Pons (tissue), 1 donor: ENCODE data around the gene MIA.
A peak's percentile ranks its signal among the peaks of the same experiment; 100 is the strongest.
"Not testable (repeated sequence)": the region's sequence is repeated elsewhere in the genome, so short reads cannot be mapped to it uniquely, and the experiment has no call there.

Experiments used
- DNase-seq: peaks from one replicate; pipeline ENCODE4 v3.0.0-alpha.2; 2016; ENCODE audit warnings: low spot score

Gene MIA

DNA sequence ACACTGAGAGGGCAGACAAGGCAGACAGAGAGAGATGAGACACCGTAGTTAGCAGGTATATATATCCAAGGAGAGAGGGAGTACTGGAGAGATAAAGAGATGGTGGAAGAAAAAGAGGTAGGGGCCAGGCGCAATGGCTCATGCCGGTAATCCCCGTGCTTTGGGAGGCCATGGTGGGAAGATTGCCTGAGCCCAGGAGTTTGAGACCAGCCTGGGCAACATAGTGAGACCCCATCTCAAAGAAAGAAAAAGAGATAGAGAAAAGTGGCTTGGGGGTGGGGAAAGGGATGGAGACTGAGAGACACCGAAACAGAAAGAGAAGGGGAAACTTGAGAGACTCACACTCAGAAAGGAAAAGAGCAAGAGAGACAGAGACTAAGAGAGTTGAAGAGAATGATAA is 5.3 kb downstream of the MIA start:
- DNase-seq: no peak

GRCh38 chr19:40781140-40781539 is 5.8 kb downstream of the MIA start:
- DNase-seq: no peak

- DNase-seq: no peak
Observed at GRCh38 chr19:40783711-40784110, 8.4 kb downstream of the MIA start.

- DNase-seq: not testable (repeated sequence)
Observed at GRCh38 chr19:40784146-40784545, 8.8 kb downstream of the MIA start.

DNA sequence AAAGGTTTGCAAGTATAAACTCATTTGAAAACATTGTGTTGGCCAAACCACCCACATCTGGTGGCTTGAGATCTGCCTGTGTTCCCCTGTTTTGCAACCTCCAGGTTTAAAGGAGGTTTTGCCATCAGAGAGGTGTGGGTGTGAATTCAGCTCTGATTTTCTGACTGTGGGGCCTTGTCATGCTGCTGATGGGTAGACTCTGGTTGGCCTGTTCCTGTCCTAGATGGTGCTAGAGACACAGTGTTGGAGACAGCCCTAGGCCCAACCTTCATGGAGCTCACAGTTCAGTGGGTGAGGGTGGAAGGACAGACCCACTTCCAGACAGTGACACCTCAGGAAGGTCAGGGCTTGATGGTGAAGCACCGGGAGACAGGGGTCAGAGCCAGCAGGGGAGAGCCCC is 10.2 kb downstream of the MIA start:
- no peak for DNase-seq

DNA sequence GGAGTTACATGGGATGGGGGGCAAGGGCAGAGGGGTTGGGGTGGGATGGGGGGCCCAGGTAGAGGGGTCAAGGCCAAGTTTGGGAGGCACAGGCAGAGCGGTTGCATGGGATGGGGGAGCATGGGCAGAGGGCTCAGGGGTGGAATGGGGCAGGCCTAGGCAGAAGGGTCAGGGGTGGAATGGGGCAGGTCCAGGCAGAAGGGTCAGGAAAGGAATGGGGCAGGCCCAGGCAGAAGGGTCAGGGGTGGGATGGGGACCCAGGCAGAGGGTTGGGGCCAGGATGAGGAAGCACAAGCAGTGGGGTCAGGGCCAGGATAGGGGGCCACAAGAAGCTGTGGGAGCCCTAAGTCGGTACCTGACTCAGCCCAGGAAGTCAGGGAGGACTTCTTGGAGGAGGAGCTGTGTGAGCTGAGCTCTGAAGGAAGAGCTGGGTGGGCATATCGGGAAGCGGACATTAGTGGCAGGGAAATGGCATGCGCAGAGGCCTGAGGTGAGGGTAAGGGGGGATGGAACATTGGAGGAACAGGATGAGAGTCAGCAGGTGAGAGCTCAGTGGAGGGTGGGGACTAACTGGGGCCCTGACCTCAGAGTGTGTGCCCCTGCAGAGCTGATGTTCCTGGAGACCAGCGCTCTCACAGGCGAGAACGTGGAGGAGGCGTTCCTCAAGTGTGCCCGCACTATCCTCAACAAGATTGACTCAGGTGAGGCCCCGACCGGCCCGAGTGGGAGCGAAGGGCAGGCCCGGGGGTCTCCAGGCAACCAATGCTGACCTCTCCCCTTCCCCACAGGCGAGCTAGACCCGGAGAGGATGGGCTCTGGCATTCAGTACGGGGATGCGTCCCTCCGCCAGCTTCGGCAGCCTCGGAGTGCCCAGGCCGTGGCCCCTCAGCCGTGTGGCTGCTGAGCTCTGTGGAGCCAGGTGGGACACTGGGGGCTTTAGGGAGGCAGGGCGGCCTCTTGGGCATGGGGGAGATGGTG is 11.0 kb downstream of the MIA start:
- no peak for DNase-seq

DNA sequence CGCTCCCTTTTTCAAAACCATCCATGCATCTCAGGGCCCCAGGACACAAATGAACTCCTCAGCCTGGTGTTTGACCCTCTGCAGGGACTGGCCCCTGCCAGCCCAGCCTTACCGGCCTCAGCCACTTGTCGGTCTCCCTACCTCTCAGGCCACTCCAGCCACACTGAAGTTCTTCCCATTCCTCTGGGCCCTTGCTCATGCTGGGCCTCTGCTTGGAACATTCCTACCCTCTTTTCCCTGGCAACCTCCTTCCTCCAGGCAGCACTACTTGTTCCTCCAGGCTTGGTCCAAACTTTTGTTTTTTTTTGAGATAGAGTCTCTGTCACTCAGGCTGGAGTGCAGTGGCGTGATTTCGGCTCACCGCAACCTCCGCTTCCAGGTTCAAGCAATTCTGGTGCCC is 16.0 kb downstream of the MIA start:
- no peak for DNase-seq

GRCh38 chr19:40791996-40792395 is 16.7 kb downstream of the MIA start:
- DNase-seq: no peak

GRCh38 chr19:40797166-40797962 is 22.0 kb downstream of the MIA start:
- no peak for DNase-seq

DNA sequence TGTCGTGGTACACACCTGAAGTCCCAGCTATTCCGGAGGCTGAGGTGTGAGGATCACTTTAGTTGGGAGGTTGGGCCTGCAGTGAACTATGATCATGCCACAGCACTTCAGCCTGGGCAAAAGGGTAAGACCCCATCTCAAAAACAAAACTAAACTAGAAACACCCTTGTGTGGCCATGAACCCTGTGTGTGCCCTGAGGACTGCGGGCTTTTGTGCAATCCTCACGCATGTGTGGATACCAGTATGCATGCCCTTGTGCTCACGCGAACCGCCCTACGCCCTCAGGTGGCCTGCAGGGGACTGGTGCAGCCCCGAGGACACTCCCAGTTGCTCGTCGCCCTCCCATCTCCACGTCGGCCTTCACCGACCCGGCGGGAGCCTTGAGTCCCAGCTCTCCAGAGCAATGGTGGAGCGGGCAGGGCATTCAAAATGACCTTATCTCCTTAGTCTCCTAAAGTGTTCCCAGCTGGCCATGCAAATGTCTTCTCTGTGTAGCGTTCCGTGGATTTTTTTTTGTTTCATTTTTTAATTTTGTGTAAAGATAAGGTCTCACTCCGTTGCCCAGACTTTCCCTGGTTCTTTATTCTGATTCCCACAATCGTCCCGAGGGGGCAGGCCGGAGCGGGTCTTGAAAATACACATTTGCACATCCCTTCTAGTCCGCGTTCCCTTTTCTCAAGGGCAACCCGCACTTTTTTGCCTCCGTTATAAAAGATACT is 22.8 kb downstream of the MIA start:
- no peak for DNase-seq

GRCh38 chr19:40798683-40799557 is 23.6 kb downstream of the MIA start, which contains the start of gene EGLN2:
TSS of gene EGLN2 (plus strand) at chr19:40799191. CDS start at chr19:40800573, 1,382 bp downstream.
- DNase-seq: peak; percentile 100

DNA sequence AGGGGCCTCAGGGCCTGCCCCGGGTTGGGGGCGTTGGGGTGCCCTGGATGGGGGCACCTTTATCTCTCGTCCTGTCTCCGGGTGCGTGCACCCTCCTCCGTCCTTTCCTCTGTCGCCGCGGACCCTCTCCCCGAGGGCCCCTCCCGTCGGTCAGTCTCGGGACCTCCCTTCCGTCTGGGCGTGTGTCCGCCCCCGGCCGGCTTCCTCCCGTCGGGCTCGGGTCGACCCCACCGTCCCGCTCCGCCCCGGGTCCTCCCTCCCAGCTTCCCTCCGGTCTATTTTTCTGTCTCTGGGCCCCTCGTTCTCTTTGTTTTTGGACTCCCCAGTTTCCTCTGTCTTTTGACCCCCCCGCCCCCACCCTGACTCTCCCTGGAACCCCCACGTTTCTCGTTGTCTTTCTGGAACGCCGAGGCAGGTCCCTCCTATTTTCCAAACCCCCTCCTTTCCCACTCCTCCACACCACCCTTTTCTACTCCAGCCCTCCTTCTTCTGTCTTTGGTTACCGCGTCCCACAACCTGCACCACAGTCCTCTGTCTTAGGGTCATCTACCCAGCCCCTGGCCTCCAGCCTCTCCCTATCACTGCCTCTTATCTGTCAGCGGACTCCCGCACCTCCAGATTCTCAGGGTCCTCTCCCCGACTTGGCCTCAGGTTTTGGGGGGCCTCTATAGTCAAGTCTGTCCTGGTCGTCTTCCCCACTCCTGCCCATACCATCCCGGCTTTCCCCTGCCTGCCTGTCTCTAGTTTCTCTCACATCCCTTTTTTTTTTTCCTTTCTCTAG is 24.4 kb downstream of the MIA start:
- DNase-seq: no peak

- no peak for DNase-seq
Observed at GRCh38 chr19:40800339-40800996, 25.1 kb downstream of the MIA start.

DNA sequence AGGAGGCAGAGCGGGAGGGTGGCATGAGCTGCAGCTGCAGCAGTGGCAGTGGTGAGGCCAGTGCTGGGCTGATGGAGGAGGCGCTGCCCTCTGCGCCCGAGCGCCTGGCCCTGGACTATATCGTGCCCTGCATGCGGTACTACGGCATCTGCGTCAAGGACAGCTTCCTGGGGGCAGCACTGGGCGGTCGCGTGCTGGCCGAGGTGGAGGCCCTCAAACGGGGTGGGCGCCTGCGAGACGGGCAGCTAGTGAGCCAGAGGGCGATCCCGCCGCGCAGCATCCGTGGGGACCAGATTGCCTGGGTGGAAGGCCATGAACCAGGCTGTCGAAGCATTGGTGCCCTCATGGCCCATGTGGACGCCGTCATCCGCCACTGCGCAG is 25.7 kb downstream of the MIA start:
- DNase-seq: no peak

DNA sequence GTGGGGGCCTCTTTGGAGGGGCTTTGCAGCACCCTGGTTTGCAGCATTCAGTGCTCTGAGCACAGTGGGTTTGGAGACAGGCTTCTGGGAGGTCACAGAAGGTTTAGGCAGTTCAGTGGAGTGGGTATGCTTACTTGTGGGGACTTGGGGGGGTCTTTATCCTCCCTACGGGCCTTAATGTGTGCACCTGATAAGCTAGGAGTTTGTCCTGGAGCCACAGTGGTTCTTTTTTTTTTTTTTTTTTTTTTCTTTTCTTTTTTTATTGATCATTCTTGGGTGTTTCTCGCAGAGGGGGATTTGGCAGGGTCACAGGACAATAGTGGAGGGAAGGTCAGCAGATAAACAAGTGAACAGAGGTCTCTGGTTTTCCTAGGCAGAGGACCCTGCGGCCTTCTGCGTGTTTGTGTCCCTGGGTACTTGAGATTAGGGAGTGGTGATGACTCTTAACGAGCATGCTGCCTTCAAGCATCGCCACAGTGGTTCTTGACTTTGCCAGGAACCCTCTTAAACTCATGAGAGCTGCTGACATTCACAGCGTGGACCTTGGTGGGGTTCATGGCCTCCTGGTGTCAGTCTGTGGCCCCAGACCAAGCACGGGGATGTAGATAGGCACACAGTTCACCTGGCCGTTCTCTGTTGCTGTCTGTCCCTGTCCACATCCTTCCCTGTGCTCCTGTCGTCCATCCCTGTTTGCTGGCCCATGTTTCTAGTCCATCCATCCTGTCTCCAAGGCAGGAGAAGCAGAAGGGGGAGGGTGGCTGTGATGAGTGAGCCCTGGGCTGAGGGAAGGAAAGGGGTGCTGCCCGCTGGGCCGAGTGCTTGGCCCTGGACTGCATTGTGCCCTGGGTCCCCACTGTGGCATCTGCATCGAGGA is 26.3 kb downstream of the MIA start:
- no peak for DNase-seq

- DNase-seq: no peak
Observed at GRCh38 chr19:40802300-40803169, 27.2 kb downstream of the MIA start.

DNA sequence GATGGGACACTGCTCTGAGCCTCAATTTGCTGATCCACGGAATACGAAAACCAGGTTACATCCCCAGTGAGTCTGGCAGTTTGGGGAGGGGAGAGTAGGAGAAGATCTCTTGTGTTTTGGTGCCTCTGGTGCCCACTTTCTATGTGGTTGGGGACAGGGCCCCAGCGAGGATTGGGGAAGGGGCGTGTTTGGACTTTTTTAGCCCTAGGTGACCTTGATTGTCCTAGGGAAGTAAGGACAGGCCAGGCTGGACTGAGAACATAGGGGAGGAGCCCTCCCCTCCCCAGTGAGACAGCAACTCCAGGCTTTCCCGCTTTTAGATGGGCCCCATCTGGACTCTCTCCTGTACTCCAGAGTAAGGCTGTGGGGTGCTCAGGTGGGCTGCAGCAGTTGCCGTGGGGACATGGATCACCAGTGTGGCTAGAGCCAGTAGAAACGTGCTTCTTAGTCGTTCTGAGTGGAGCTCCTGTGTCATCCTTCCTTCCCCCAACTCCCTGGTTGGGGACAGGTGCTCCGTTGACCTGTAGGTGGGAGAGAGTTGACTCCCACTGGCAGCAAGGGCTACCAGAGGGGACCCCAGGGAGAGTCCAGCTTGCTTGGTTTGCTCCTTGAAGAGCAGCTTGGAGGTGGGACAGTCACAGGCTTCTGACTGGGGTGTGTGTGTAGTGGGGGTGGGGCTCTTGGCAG is 28.0 kb downstream of the MIA start:
- no peak for DNase-seq
